Stimulated activated effector memory CD8-positive, alpha-beta T cell treated with anti-CD3 and anti-CD28 coated beads, Interleukin-12 subunit alpha, Interleukin-12 subunit beta, amount 100 ng/mL, for 72 hours (primary cell): ENCODE results near the gene TUBGCP4.
"Not testable (repeated sequence)": the region's sequence is repeated elsewhere in the genome, so short reads cannot be mapped to it uniquely, and the experiment has no call there.

Source experiments
- ATAC-seq: fragments of 150-1000 bp; cut with Tn5 transposase; 2 replicates; pipeline ENCODE4 v1.10.0; 2021
- DNase-seq, 2 donors: peaks; one replicate each; pipeline ENCODE4 v3.0.0; 2021 to 2022; ENCODE audit warnings: low spot score in 2 of 2
- H3K27ac Mint-ChIP-seq: one replicate; pipeline ENCODE4 v1.8.0; 2022; ENCODE audit warnings: mild to moderate bottlenecking, mixed read lengths
- H3K36me3 Mint-ChIP-seq: one replicate; pipeline ENCODE4 v1.8.0; 2022; ENCODE audit warnings: mild to moderate bottlenecking, mixed read lengths
- H3K4me1 Mint-ChIP-seq: one replicate; pipeline ENCODE4 v1.8.0; 2022; ENCODE audit warnings: mixed read lengths
- H3K4me3 Mint-ChIP-seq: one replicate; pipeline ENCODE4 v1.8.0; 2022; ENCODE audit warnings: mild to moderate bottlenecking, mixed read lengths
- H3K9me3 Mint-ChIP-seq: one replicate; pipeline ENCODE4 v1.8.0; 2022; ENCODE audit warnings: mixed read lengths

TUBGCP4 gene

DNA sequence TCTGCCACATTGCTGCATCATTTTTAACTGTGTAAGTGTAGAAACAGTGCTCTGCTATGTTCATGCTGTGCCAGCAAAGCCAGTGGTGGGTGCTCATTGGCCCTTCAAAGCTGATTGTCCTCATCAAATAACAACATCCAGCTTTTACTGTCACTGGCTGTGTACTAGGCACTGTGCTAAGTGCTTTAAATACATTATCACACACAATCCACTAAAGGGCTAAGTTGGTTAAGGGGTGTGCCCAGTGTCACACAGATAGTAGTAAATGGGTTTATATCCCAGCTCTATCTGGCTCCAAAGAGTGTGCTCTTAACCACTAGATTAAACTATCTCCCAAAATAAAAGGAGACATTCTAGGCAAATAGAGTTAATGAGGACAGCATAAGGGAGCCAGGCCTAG lies 7.7 kb downstream of the TUBGCP4 start:
- Mint-ChIP-seq H3K4me1 (peaks cover 14% of the 10 kb centered on the region), H3K4me3 (no peak overlapping the region), H3K36me3 (peaks cover 75% of the 10 kb centered on the region), H3K27ac (no peak overlapping the region), H3K9me3 (no peaks in the 10 kb centered on the region)
- no peak for DNase-seq
- no peak for ATAC-seq

DNA sequence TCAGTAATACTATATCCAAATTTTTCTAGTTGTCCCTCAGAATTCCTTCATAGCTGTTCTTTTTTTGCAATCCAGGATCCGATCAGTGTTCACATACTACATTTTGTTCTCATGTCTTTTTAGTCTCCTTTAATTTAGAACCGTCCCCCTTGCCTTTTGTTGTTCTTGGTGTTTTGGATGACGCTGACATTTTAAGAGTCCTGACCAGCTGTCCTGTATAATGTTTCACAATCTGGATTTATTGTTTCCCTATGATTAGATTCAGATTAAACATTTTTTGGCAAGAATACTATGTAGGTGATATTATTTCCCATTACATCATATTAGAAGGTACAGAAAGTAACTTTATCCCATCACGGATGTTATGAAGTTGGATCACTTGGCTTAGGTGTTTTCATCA lies 11.4 kb downstream of the TUBGCP4 start:
- DNase-seq (no peak), ATAC-seq (no peak)
- Mint-ChIP-seq H3K36me3 (peaks cover 100% of the 10 kb centered on the region), H3K9me3 (no peaks in the 10 kb centered on the region), H3K27ac (no peak overlapping the region), H3K4me3 (no peak overlapping the region), H3K4me1 (peaks cover 7% of the 10 kb centered on the region)

DNA sequence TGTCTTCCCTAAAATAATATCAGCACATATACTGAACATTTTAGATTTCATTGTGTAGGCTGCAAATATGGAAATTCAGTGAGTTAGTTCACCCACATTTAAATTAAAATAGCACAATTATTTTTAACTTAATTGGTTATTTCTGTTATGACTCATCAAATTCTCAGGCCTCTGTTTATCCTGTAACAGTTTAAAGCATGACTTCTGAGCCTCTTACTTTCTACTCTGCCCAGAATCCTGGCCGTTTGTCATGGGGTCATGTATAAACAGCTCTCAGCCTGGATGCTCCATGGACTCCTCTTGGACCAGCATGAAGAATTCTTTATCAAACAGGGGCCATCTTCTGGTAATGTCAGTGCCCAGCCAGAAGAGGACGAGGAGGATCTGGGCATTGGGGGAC lies 12.2 kb downstream of the TUBGCP4 start:
- H3K4me3 Mint-ChIP-seq = no peak overlapping the region
- H3K9me3 Mint-ChIP-seq = no peaks in the 10 kb centered on the region
- peaks cover 100% of the 10 kb centered on the region for H3K36me3 Mint-ChIP-seq
- ATAC-seq = no peak
- DNase-seq = no peak
- H3K27ac Mint-ChIP-seq = no peak overlapping the region
- H3K4me1 Mint-ChIP-seq = no peaks in the 10 kb centered on the region

DNA sequence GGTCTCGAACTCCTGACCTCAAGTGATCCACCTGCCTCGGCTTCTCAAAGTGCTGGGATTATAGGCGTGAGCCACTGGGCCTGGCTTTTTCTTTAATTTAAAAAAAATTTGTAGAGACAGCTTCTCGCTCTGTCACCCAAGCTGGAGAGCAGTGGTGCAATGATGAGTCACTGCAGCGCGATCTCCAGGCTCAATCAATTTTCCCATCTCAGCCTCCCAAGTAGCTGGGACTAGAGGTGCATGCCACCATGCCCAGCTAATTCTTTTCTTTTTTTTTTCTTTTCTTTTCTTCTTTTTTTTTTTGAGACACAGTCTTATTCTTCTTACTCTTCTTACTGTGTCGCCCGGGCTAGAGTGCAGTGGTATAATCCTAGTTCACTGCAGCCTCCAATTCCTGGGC lies 19.8 kb downstream of the TUBGCP4 start:
- no peaks in the 10 kb centered on the region for H3K4me1 Mint-ChIP-seq
- ATAC-seq (no peak), DNase-seq (no peak)
- H3K36me3 Mint-ChIP-seq = peaks cover 90% of the 10 kb centered on the region
- H3K4me3 Mint-ChIP-seq = no peak overlapping the region
- H3K27ac Mint-ChIP-seq = peak overlapping the region; percentile 4
- no peaks in the 10 kb centered on the region for H3K9me3 Mint-ChIP-seq

DNA sequence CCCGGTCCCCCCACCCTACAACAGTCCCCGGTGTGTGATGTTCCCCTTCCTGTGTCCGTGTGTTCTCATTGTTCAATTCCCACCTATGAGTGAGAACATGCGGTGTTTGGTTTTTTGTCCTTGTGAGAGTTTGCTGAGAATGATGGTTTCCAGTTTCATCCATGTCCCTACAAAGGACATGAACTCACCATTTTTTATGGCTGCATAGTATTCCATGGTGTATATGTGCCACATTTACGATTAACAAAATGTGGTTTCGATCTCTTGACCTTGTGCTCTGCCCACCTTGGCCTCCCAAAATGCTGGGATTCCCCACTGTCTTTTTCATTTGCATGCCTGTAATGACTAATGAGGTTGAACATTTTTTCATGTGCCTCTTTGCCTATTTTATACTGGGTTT lies 22.7 kb downstream of the TUBGCP4 start:
- not testable (repeated sequence) for H3K9me3 Mint-ChIP-seq, H3K4me3 Mint-ChIP-seq, H3K4me1 Mint-ChIP-seq, DNase-seq, ATAC-seq, H3K27ac Mint-ChIP-seq
- peaks cover 90% of the 10 kb centered on the region for H3K36me3 Mint-ChIP-seq

DNA sequence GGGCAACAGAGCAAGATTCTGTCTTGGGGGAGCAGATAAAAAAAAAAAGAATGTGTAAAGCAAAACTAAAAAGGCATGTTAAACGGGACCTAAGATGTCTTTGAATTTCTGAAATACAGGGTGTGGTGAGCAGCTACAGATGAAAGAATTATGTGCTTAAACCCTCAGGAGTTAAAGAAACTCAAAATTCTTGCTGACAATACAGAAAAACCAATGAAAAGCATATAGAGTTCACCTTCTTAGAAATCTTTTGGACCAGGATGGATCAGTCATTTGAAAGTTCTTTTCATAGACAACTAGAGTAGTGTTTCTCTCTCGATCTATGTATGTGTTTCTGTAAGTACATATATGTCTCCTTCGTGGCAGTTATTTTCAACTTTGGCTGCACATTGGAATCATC lies 31.4 kb downstream of the TUBGCP4 start:
- Mint-ChIP-seq H3K4me1 (no peaks in the 10 kb centered on the region), H3K36me3 (peaks cover 96% of the 10 kb centered on the region), H3K4me3 (no peak overlapping the region), H3K27ac (peak overlapping the region; percentile 12), H3K9me3 (no peaks in the 10 kb centered on the region)
- DNase-seq (no peak), ATAC-seq (no peak)

DNA sequence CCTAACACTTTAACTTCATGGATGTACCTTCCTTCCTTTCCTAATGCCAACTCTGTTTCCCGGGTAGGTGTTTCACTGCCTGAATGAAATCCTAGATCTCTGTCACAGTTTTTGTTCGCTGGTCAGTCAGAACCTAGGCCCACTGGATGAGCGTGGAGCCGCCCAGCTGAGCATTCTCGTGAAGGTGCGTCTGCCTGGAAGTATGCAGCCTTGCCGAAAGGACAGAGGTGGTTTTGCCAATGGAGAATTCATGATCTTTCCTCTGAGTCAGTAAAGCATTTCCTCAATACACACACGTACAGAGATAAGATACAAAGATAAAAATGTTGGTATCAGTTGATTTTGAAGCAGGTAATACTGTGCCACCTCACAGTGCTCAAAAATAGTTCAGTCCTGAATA lies 32.7 kb downstream of the TUBGCP4 start:
- Mint-ChIP-seq H3K4me3 (no peak overlapping the region), H3K36me3 (peaks cover 96% of the 10 kb centered on the region), H3K9me3 (no peaks in the 10 kb centered on the region), H3K27ac (peak overlapping the region; percentile 35), H3K4me1 (no peaks in the 10 kb centered on the region)
- DNase-seq (no peak), ATAC-seq (no peak)

DNA sequence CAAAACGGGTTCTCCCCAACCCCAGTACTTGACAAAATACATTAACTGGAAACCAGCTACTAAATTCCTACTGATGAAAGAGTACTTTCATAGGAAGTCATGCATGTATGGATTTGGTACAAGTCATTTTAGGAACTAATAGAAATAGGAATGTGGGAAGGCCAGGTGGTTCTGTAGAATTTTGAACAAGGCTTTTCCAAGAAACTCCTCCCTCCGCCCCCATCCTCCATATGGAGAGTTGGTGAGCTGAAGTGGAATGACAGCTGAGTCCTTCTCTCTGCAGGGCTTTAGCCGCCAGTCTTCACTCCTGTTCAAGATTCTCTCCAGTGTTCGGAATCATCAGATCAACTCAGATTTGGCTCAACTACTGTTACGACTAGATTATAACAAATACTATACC lies 33.2 kb downstream of the TUBGCP4 start:
- peaks cover 96% of the 10 kb centered on the region for H3K36me3 Mint-ChIP-seq

DNA sequence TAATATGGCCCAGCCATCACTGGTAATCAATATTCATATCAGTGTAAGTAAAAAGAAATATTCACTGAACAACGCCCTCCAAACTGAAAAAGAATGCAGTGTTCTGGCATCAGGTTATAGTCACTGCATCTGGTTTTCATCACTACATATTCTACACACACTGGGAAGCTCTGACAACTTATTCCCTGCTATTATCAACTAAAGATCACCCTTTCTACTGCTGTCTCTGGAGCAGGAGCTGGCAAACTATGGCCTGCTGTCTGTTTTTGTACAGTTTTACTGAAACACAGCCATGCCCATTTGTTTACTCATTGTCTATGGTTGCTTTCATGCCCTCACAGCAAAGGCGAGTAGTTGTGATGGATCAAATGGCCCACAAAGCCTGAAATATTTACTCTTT lies 35.3 kb downstream of the TUBGCP4 start:
- Mint-ChIP-seq H3K9me3 (no peaks in the 10 kb centered on the region), H3K4me1 (no peaks in the 10 kb centered on the region), H3K27ac (no peak overlapping the region), H3K4me3 (no peak overlapping the region), H3K36me3 (peaks cover 95% of the 10 kb centered on the region)
- DNase-seq = no peak
- no peak for ATAC-seq

More for the DNA sequence above, 33.2 kb downstream of the TUBGCP4 start:
- ATAC-seq = no peak
- H3K27ac Mint-ChIP-seq = peak overlapping the region; percentile 35
- no peak for DNase-seq
- no peak overlapping the region for H3K4me3 Mint-ChIP-seq
- no peaks in the 10 kb centered on the region for H3K9me3 Mint-ChIP-seq
- H3K4me1 Mint-ChIP-seq = no peaks in the 10 kb centered on the region

DNA sequence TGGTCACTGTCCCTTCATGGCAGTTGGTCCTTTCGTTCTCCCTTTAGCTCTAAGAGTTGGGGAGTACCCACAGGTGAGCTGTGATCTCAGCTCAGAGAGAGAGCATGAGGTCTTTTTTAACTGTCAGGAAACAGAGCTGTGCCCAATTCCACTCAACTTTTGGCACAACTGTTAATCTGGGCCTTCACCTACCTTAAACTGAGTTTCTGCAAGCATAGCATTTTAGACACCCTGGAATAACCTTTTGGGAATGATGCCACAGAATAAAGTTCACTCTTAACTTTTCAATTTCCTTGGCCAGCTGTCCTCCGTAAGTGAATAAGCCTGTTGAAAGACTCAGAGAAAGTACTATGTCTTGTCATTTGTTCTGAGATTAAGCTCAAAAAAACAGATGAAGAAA lies 35.9 kb downstream of the TUBGCP4 start:
- ATAC-seq (no peak), DNase-seq (no peak)
- Mint-ChIP-seq H3K27ac (no peak overlapping the region), H3K9me3 (no peaks in the 10 kb centered on the region), H3K4me1 (peaks cover under 1% of the 10 kb centered on the region), H3K36me3 (peaks cover 93% of the 10 kb centered on the region), H3K4me3 (no peak overlapping the region)

DNA sequence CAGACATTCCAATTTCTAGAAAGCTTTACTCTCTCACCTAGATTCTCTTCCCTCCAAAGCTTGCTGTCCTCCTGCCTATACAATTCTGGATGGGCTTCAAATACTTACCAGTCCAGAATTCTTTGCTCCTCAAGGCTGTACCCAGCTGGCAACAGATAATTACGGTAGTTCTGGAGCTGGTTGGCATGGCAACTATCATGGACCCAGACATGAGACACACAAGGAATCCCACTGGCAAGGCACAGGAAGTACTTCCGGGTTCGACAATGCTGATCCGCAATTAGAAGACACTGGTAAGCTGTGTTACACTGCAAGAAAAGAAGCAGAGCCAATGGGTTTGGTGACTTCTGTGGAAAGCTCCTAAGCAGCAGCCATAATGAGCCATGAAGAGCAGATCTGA lies 37.9 kb downstream of the TUBGCP4 start:
- no peak overlapping the region for H3K4me3 Mint-ChIP-seq
- peaks cover 6% of the 10 kb centered on the region for H3K4me1 Mint-ChIP-seq
- ATAC-seq (no peak), DNase-seq (no peak)
- H3K27ac Mint-ChIP-seq = no peak overlapping the region
- H3K9me3 Mint-ChIP-seq = no peaks in the 10 kb centered on the region
- peaks cover 96% of the 10 kb centered on the region for H3K36me3 Mint-ChIP-seq

DNA sequence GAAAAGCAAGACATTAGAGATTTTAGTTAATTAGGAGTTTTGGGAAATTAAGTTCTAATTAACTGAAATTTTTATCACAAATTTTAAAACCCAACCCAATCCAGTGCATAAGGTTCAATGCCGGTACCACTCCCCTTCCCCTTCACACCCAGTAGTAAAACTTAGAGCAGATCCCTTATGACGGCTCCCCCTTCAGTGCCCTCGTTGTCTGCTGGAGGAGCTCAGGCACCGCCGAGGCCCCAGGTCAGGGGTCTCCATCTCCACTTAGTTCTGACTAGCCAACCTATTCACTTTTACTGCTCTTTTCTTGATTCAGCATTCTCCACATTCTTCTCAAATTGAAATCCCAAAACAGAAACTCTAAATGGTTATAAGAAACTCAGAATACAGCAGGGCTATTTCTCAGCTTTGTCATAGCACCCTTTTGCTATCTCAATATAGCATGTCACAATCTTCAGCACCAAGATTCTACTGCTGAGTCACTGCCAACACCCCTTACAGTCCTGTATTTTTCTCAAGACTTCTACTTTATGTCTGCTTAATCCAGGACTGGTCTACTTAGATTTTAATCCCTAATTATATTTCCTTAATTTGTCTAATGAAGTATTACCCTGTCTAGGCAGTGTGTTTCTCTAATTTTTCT lies 39.8 kb downstream of the TUBGCP4 start:
- H3K4me1 Mint-ChIP-seq = peaks cover 6% of the 10 kb centered on the region
- H3K4me3 Mint-ChIP-seq = no peak overlapping the region
- H3K36me3 Mint-ChIP-seq = peaks cover 96% of the 10 kb centered on the region
- H3K9me3 Mint-ChIP-seq = no peaks in the 10 kb centered on the region
- DNase-seq (no peak), ATAC-seq (no peak)
- peak overlapping the region; percentile 39 for H3K27ac Mint-ChIP-seq

DNA sequence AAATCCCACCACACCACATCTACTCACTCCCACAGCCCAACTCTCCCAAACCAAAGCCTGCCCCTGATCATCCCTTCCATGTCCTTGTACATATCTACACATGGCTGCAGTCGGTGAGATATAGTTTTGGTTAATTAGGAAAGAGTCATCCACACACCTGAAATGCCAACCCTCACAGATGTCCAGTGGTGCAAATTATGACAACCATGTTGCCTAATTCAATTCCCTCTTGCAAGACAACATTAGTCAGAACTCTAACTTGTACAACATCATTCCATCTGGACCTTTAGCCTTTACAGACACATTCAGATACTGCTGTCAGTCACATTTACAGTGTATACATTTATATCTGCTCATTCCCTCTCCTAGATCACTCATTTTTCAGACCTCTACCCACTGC lies 41.2 kb downstream of the TUBGCP4 start:
- no peak for ATAC-seq
- Mint-ChIP-seq H3K4me3 (no peak overlapping the region), H3K36me3 (peaks cover 86% of the 10 kb centered on the region), H3K9me3 (no peaks in the 10 kb centered on the region), H3K4me1 (peaks cover 6% of the 10 kb centered on the region), H3K27ac (no peak overlapping the region)
- no peak for DNase-seq

DNA sequence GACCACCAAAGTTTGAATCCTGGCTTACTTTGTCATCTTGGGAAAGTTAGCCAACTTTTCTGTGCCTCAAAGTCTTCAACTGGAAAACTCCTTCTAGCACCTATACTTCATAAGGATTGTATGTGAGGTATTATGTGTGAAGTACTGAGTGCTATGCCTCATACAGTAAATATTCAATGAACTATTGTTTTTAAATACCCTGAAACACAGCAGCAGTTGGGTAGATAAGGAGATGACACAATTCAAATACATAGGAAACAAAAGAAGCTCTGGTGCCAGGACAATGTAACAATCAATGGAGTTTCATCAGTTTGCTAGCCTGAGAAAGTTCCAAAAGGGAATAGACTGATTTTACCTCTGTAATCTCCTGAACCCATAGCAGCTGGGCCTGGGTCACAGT lies 43.3 kb downstream of the TUBGCP4 start:
- Mint-ChIP-seq H3K4me3 (no peak overlapping the region), H3K9me3 (no peaks in the 10 kb centered on the region), H3K4me1 (peaks cover 6% of the 10 kb centered on the region), H3K36me3 (peaks cover 86% of the 10 kb centered on the region), H3K27ac (no peak overlapping the region)
- ATAC-seq = no peak
- DNase-seq = no peak

DNA sequence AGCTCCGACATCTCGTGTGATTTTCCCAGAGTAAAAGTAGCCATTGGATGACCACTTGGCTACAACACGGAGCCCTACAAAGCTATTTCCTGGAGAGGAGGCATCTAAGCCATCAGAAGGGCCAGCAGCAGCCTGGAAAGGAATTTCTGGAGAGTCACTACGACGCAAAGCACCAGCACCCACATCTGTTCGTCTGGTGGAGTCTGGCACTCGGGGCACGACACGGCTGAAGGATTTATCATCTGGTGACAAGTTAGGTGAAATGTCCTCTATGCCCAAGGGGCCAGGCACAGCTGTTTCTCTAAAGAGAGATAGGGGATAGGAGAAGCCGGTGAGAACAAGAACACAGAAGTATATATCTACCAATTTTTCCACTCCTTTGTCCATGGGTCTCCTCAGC lies 49.5 kb downstream of the TUBGCP4 start:
- H3K36me3 Mint-ChIP-seq = peaks cover 75% of the 10 kb centered on the region
- peak overlapping the region; percentile 57 for H3K27ac Mint-ChIP-seq
- H3K4me1 Mint-ChIP-seq = no peaks in the 10 kb centered on the region
- no peak for DNase-seq
- no peak for ATAC-seq
- H3K9me3 Mint-ChIP-seq = no peaks in the 10 kb centered on the region
- H3K4me3 Mint-ChIP-seq = no peak overlapping the region

DNA sequence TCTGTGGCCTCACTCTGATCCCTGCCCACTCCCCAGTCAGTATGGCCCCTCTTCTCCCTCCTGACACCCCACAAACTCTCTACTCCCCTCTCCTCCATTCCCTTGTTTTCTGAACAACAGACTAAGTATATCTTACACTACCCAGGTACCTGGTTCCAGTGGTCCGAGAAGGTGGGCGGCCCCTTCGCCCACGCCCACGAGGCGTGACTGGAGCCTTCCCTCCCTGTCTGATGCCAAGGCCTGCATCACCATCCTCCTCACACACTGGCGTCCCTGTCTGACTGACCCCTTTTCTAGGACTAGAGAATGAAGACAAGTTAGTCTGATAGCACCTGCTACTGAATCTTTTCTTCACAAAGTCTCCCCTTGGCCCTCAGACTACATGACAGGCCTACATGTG lies 50.0 kb downstream of the TUBGCP4 start:
- Mint-ChIP-seq H3K4me3 (no peak overlapping the region), H3K9me3 (no peaks in the 10 kb centered on the region), H3K27ac (peak overlapping the region; percentile 57), H3K4me1 (no peaks in the 10 kb centered on the region), H3K36me3 (peaks cover 75% of the 10 kb centered on the region)
- ATAC-seq (no peak), DNase-seq (no peak)

DNA sequence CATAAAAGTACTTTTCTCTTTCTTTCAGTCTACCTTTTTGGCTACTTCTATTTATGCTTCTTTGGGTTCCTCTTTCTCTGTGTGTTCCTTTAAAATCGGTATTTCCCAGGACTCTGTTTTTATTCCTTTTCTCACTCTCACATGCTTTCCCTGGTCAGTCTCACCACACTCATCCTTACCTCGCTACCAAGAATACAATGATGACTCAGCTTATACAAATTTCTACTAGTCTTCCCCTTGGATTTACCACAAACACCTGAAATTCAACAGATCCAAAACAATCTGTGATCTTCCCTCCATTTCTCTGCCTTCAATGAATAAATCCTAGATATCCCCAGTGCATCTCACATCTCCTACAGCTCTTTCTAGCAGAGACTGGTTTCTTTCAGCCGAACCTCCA lies 52.9 kb downstream of the TUBGCP4 start:
- DNase-seq (no peak), ATAC-seq (no peak)
- H3K9me3 Mint-ChIP-seq = no peaks in the 10 kb centered on the region
- no peaks in the 10 kb centered on the region for H3K4me1 Mint-ChIP-seq
- H3K36me3 Mint-ChIP-seq = peaks cover 78% of the 10 kb centered on the region
- H3K4me3 Mint-ChIP-seq = no peak overlapping the region
- no peak overlapping the region for H3K27ac Mint-ChIP-seq
